Right renal cortex interstitium (tissue), 3 donors: Measurements from ENCODE around the gene MCM8. TPM values are rescaled to one million over a fixed set of nuclear protein-coding genes. Genes with fewer than 3 reads are reported as not detected.
"Not testable (repeated sequence)": the region's sequence is repeated elsewhere in the genome, so short reads cannot be mapped to it uniquely, and the experiment has no call there.

ENCODE experiments used
- DNase-seq, 3 donors: peaks; one replicate each; pipeline ENCODE4 v3.0.0-alpha.2; 2013; ENCODE audit warnings: low read depth in 3 of 3, low spot score in 2 of 3
- polyA plus RNA-seq, 3 donors: library from polyadenylated mRNA; unstranded; fragments of 120-200 nt; gene quantifications; one replicate each; pipeline ENCODE4 v1.2.1, GENCODE V29; 2013; ENCODE audit not compliant: insufficient read length in 3 of 3

MCM8 gene
- polyA plus RNA-seq, 3 donors = 11.6 to 15.6 (median 15.2) TPM

DNA sequence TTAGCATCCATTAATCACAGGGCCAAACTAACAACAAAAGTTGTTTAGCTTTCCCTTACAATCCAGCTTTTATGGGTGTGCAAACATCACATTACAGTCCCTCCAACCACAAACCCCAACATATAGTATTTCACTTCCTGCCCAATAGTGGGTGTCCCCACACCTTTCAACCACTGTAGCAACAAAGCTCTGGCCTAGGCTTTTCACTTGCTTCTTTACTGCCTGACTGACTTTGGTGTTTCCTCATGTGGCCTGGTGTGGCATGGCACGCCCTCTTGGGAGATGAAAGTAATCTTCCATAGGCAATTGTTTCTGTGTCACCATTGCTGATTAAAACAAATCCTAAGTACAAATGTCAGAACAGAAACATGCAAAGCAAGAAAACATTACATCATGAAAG is 46.3 kb downstream of the MCM8 start:
- no peak for DNase-seq

GRCh38 chr20:5999783-6000182 is 49.3 kb downstream of the MCM8 start:
- no peak for DNase-seq

DNA sequence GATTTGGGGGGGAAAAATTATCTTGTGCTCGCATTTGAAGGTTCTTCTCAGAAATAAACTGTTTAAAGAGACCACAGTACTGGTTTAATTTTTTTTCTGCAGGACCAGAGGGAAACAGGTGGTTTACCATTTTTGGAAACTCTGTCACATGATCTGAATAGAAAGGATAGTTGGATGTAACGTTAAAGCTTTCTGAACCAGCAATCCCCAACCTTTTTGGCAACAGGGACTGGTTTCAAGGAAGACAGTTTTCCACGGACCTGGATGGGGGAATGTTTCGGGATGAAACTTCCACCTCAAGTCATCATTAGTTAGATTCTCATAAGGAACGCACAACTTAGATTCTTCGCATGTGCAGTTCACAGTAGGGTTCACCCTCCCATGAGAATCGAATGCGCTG is 50.4 kb downstream of the MCM8 start:
- no peak for DNase-seq

- no peak for DNase-seq
Measured at GRCh38 chr20:6006603-6006949, 56.1 kb downstream of the MCM8 start.

GRCh38 chr20:6007094-6007528 is 56.7 kb downstream of the MCM8 start:
- no peak for DNase-seq

DNA sequence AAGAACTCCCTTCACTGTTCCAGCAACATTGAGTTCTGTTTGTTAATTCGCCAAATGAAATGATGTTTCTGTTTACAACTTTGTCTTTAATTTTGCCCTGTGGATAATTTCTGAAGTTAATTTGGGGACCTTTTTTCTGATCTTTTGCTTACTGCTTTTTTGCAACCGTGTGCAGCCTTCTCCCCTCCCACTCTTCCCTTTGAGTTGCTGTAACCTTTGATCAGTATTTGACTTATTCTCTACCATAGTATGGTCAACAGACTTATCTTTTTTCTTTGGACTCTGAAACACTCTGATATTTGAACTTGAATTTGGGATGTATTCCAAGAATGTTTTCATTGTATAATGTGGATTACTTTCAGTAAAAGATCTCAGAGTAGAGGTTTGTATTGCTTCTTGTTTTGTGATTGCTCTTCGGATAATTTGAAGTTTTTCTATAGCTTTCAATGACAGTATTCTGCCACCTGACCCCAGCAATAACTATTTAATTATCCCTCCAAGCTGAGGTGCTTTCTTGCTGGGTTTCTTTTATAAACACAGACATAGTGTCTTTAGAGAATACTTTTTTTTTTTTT is 57.2 kb downstream of the MCM8 start:
- DNase-seq = no peak

- DNase-seq = no peak
Measured at GRCh38 chr20:6008254-6008653, 57.8 kb downstream of the MCM8 start.

DNA sequence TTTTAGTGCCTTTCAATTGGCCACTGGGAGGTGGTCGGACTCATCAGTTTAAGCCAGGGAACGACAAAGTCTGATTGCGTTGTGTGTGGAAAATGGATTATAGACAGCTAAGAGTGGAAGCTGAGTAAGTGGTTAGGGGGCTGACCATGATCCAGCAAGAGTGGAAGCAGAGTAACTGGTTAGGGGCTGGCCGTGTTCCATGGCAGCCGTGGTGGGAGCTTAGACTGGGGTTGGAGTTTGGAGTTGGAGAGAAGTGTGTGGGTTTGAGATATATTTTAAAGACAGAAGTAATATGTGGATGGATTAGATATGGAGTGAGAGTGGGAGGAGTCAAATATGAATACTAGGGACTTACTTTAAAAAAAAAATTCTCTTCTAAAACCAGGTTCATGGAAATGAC is 61.7 kb downstream of the MCM8 start:
- no peak for DNase-seq

GRCh38 chr20:6014017-6014416 is 63.6 kb downstream of the MCM8 start:
- DNase-seq = no peak

GRCh38 chr20:6014957-6015356 is 64.5 kb downstream of the MCM8 start:
- DNase-seq = no peak

GRCh38 chr20:6017467-6017866 is 67.0 kb downstream of the MCM8 start:
- no peak for DNase-seq

- DNase-seq = no peak
Measured at GRCh38 chr20:6017880-6018279, 67.4 kb downstream of the MCM8 start.

- DNase-seq = no peak
Measured at GRCh38 chr20:6024768-6025167, 74.3 kb downstream of the MCM8 start.

DNA sequence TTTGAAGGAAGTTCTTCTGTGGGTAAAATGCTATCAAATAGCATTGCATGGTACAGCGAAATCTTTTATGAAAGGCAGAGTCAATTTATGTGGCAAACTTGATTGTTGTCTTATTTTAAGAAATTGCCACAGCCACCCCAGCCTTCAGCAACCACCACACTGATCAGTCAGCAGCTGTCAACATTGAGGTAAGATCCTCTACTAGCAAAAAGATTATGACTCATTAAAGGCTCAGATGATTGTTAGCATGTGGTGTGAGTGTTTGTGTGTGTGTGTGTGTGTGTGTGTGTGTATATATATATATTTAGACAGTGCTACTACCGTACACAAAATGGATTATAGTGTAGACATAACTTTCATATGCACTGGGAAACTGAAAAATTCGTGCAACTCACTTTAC is 75.6 kb downstream of the MCM8 start:
- DNase-seq = no peak

GRCh38 chr20:6028818-6029217 is 78.4 kb downstream of the MCM8 start:
- no peak for DNase-seq

- DNase-seq = no peak
Measured at GRCh38 chr20:6029538-6029937, 79.1 kb downstream of the MCM8 start.

- DNase-seq = no peak
Measured at GRCh38 chr20:6030453-6031080, 80.1 kb downstream of the MCM8 start.

GRCh38 chr20:6032907-6033306 is 82.5 kb downstream of the MCM8 start:
- DNase-seq = not testable (repeated sequence)

- no peak for DNase-seq
Measured at GRCh38 chr20:6034134-6034969, 83.9 kb downstream of the MCM8 start.

GRCh38 chr20:6036213-6036612 is 85.8 kb downstream of the MCM8 start:
- DNase-seq = no peak

GRCh38 chr20:6037082-6037481 is 86.6 kb downstream of the MCM8 start:
- DNase-seq = no peak

DNA sequence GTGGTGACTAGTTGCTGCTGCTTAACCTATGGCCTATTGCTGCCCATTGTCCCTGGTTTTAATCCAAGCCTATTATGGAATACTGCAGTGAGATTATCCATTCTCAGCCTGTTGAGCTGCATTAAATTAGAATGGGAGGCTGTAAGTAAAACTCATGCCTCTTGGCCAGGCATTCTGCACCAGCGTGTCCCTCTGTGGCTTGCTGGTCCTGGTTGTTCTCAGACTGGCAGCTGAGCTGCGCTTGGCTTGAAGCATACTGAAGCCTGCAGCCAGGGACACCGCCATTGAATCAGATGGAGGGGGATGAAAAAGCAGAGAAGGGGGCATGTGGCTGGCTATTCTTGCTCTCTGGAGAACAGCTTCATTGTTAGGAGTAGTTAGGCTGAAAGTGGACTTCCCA is 87.8 kb downstream of the MCM8 start:
- no peak for DNase-seq
